ENCODE results near the gene MCM9. TPM values are rescaled to one million over a fixed set of nuclear protein-coding genes. Genes with fewer than 3 reads are reported as not detected.
A peak's percentile ranks its signal among the peaks of the same experiment; 100 is the strongest.

The MCM9 gene
- polyA plus RNA-seq, 3 donors = 9.4 to 11.9 (median 9.8) TPM

- H3K9me3 ChIP-seq (replicated peaks in 1 of 2; ENCODE audit: control insufficient read depth in 1 of 2, insufficient read depth in 1 of 2, low read length in 2 of 2) = peaks cover 0 to 11% of the 10 kb centered on the region in 2 donors
- TF ChIP-seq CTCF (IDR thresholded peaks at IDR 0.05) = no peak
- peak overlapping the region in 1 of 2 donors; percentile 47 for H3K27ac ChIP-seq (ENCODE audit: low read depth in 1 of 2, low read length in 2 of 2)
- intact Hi-C loops (cut with micrococcal nuclease) = no loop called here
- peaks cover 11 to 12% of the 10 kb centered on the region in 2 donors for H3K4me1 ChIP-seq (ENCODE audit: control insufficient read depth in 1 of 2, insufficient read depth in 2 of 2, low read length in 2 of 2)
- Mint-ChIP-seq H3K4me1 (peaks cover 29% of the 10 kb centered on the region), H3K27ac (peak overlapping the region in 5 of 7 donors; percentile 33 to 71 (median 54)), H3K36me3 (peaks cover 5 to 28% of the 10 kb centered on the region in 2 donors), H3K27me3 (ENCODE audit: low read depth in 3 of 3) (no peaks in the 10 kb centered on the region), H3K9me3 (peaks cover 0 to 12% (median 4%) of the 10 kb centered on the region in 7 donors), H3K4me3 (peak overlapping the region in 1 of 2 donors; percentile 7)
- H3K4me2 ChIP-seq (replicated peaks; ENCODE audit: extremely low read depth, low read length, poor library complexity, severe bottlenecking) = no peak overlapping the region
- no peak for DNase-seq
- H3K27me3 ChIP-seq (ENCODE audit: control insufficient read depth in 2 of 2, insufficient read depth in 2 of 2, low read length in 2 of 2) = no peaks in the 10 kb centered on the region
- 0% methylated on average over 1 of the region's 7 CpGs for WGBS (ENCODE audit: insufficient coverage)
- no peak overlapping the region for H2AFZ ChIP-seq (ENCODE audit: insufficient read depth, low read depth, low read length, poor library complexity, severe bottlenecking)
- peaks cover 58% of the 10 kb centered on the region for H3K79me2 ChIP-seq (ENCODE audit: insufficient read depth, low read length)
- peaks cover 0 to 13% of the 10 kb centered on the region in 2 donors for H3K36me3 ChIP-seq (replicated peaks in 1 of 2; ENCODE audit: control insufficient read depth in 1 of 2, insufficient read depth in 2 of 2, low read length in 2 of 2)
- H3K9ac ChIP-seq (ENCODE audit: insufficient read depth, low read length, poor library complexity, severe bottlenecking) = no peak overlapping the region
- peaks cover 73% of the 10 kb centered on the region for H4K20me1 ChIP-seq (ENCODE audit: insufficient read depth, low read length)
- no peak overlapping the region for H3K4me3 ChIP-seq (replicated peaks in 1 of 3; ENCODE audit: low read depth in 2 of 3, low read length in 3 of 3)
These were observed 70.4 kb downstream of the MCM9 start for GRCh38 chr6:118864341-118865099.

GRCh38 chr6:118862443-118862842 is 72.5 kb downstream of the MCM9 start:
- no peak overlapping the region for H3K27ac Mint-ChIP-seq
- Histone ChIP-seq H3K9me3 (replicated peaks in 1 of 2; ENCODE audit: control insufficient read depth in 1 of 2, insufficient read depth in 1 of 2, low read length in 2 of 2) (peaks cover 0 to 11% of the 10 kb centered on the region in 2 donors), H3K9ac (ENCODE audit: insufficient read depth, low read length, poor library complexity, severe bottlenecking) (no peak overlapping the region), H3K79me2 (ENCODE audit: insufficient read depth, low read length) (peaks cover 68% of the 10 kb centered on the region), H3K4me3 (replicated peaks in 1 of 3; ENCODE audit: low read depth in 2 of 3, low read length in 3 of 3) (no peak overlapping the region), H3K4me1 (ENCODE audit: control insufficient read depth in 1 of 2, insufficient read depth in 2 of 2, low read length in 2 of 2) (peaks cover 11 to 15% of the 10 kb centered on the region in 2 donors), H3K4me2 (replicated peaks; ENCODE audit: extremely low read depth, low read length, poor library complexity, severe bottlenecking) (no peak overlapping the region), H3K27ac (ENCODE audit: low read depth in 1 of 2, low read length in 2 of 2) (no peak overlapping the region), H3K36me3 (replicated peaks in 1 of 2; ENCODE audit: control insufficient read depth in 1 of 2, insufficient read depth in 2 of 2, low read length in 2 of 2) (peaks cover 0 to 13% of the 10 kb centered on the region in 2 donors), H3K27me3 (ENCODE audit: control insufficient read depth in 2 of 2, insufficient read depth in 2 of 2, low read length in 2 of 2) (no peaks in the 10 kb centered on the region), H4K20me1 (ENCODE audit: insufficient read depth, low read length) (peaks cover 76% of the 10 kb centered on the region), H2AFZ (ENCODE audit: insufficient read depth, low read depth, low read length, poor library complexity, severe bottlenecking) (no peak overlapping the region)
- H3K9me3 Mint-ChIP-seq = peaks cover 0 to 8% (median 2%) of the 10 kb centered on the region in 7 donors
- peaks cover 7 to 23% of the 10 kb centered on the region in 2 donors for H3K36me3 Mint-ChIP-seq
- no peak for TF ChIP-seq CTCF (IDR thresholded peaks at IDR 0.05)
- intact Hi-C loops (cut with micrococcal nuclease) = no loop called here
- WGBS (ENCODE audit: insufficient coverage) = no CpG with 5 or more reads among the region's 4 CpGs
- H3K4me1 Mint-ChIP-seq = peaks cover 34% of the 10 kb centered on the region
- no peak overlapping the region for H3K4me3 Mint-ChIP-seq
- no peak for DNase-seq
- no peaks in the 10 kb centered on the region for H3K27me3 Mint-ChIP-seq (ENCODE audit: low read depth in 3 of 3)

Data from CD14-positive monocyte (primary cell).